Ovary (tissue), 9 donors: Measurements from ENCODE around the gene ANKS1B. TPM values are rescaled to one million over a fixed set of nuclear protein-coding genes. Genes with fewer than 3 reads are reported as not detected.

Experiments used
- DNase-seq, 5 donors: peaks; one replicate each; pipeline ENCODE4 v3.0.0-alpha.2; 2019 to 2020
- H3K27ac ChIP-seq, 2 donors: fragments of 200-600 bp; one replicate each; pipeline versions ENCODE4 v1.5.1 to v1.8.0; 2019 to 2022
- H3K27me3 ChIP-seq: fragments of 200-600 bp; one replicate; pipeline ENCODE4 v1.8.0; 2022
- H3K36me3 ChIP-seq: fragments of 200-600 bp; sonication (generic); one replicate; pipeline ENCODE4 v1.5.1; 2019
- H3K4me1 ChIP-seq: one replicate; pipeline ENCODE4 v1.8.1; 2013; ENCODE audit warnings: mild to moderate bottlenecking, moderate library complexity; ENCODE audit not compliant: insufficient read depth
- H3K4me3 ChIP-seq: fragments of 200-600 bp; sonication (generic); one replicate; pipeline ENCODE4 v1.5.1; 2017
- H3K9me3 ChIP-seq, 2 donors: fragments of 200-600 bp in 1 of 2; sonication (generic) in 1 of 2; one replicate each; pipeline versions ENCODE4 v1.5.1 to v1.8.1; 2013 to 2019; ENCODE audit warnings: mild to moderate bottlenecking in 1 of 2, moderate library complexity in 1 of 2
- EP300 ChIP-seq: sonication (generic); formaldehyde crosslinking; IDR thresholded peaks from one replicate; pipeline ENCODE4 v1.6.1; 2017; ENCODE audit warnings: antibody characterized with exemption
- POLR2A ChIP-seq: fragments of 450-650 bp; IDR thresholded peaks from one replicate; pipeline ENCODE4 v1.6.1; 2017; ENCODE audit warnings: antibody characterized with exemption, mild to moderate bottlenecking, moderate library complexity
- WGBS, 3 donors: extraction: QIAGEN DNeasy Blood & Tissue Kit in 1 of 3; methylation state at CpG; one replicate each; pipeline versions ENCODE4 v1.1.5 to v1.1.7; 2013 to 2017; 5-methylcytosine and 5-hydroxymethylcytosine counted together
- intact Hi-C, 4 donors: fragments of 100-400 bp; cut with DNase I; formaldehyde crosslinking; loops; one replicate each; pipeline versions ENCODE4 v1.11.0 to v1.15.1; 2022 to 2023
- polyA plus RNA-seq, 2 donors: library from polyadenylated mRNA; stranded (reverse); fragments of 200-250 nt in 1 of 2; fragments of 350-450 nt in 1 of 2; fragmentation: Illumina TruSeq in 1 of 2; extraction: RNeasy Lipid Tissue Mini Kit (QIAGEN cat#74804) in 1 of 2; gene quantifications; one replicate each; pipeline ENCODE4 v1.2.3, GENCODE V29; 2013 to 2014
- total RNA-seq, 7 donors: library from RNA; depleted of rRNA in 2 of 7; stranded (reverse); fragments of >200 nt in 2 of 7; fragmentation: NEBNext Ultra II Directional in 3 of 7; extraction: Animal tissue kit (Norgen Biotek cat#: 25700) in 3 of 7; gene quantifications; one replicate each; pipeline versions ENCODE4 v1.1.0 to v1.2.4, GENCODE V29; 2016 to 2023
- TF ChIP-seq, protein P1 (sequence below), 3 donors: fragments of 450-650 bp in 2 of 3; fragments of 200-600 bp in 1 of 3; IDR thresholded peaks; one replicate each; pipeline versions ENCODE4 v1.5.1 to v1.8.0; 2016 to 2022; ENCODE audit warnings: antibody characterized with exemption in 3 of 3, mild to moderate bottlenecking in 1 of 3
- donor health status: DM: no; HTN: no; CAD: no; lungs with moderate emphysema.
- donor health status: DM: no; HTN: no; CAD: no.
- donor health status: Bipolar disorder and iron deficiency.
- donor health status: DM: yes; HTN: yes; CAD: no.
- donor health status: DM: no; HTN: no; CAD: no.
- donor health status: DM: yes; HTN: yes; CAD: no.

ANKS1B gene
- total and polyA plus RNA-seq, 9 donors = 0.80 to 34.9 (median 7.7) TPM

DNA sequence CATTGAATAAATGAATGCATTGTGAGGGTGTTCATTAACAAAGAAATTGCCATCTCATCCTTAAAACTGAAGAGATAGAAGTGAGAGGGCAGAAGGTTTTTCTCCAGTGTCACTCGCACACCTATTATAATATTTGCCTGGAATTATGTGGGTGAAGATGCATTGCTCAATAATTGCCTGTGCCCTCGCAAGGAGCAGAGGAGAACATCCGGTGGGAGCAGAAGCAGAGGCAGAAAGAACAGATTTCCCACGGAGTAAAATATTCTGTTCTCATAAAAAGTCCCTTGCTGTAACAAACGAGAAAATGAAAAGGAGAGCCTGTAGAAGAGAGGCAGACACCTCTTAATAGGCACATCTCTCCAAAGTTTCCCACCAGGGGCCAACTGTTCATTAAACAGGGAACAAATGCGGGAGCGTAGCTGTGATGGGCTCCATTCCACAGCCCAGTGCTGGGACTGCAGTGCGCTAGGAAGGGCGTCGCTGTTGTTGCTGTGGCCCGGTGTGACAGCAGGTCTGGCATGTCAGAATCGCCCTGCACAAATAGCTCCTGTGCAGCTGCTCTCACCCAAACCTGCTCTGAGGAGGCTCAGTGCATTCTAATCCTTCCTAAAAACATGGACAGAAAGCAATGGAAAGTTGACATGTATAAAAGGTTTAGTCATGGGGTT, 979.8 kb downstream of the ANKS1B start:
- no peak for DNase-seq
- intact Hi-C loops = no loop called here
- H3K27me3 ChIP-seq = no peaks in the 10 kb centered on the region
- H3K4me1 ChIP-seq = no peaks in the 10 kb centered on the region
- H3K27ac ChIP-seq = no peak overlapping the region
- H3K36me3 ChIP-seq = no peaks in the 10 kb centered on the region
- 88 to 90% (median 90%) methylated on average over 12 of the region's 12 CpGs for WGBS, 3 donors
- TF ChIP-seq POLR2A (no peak), EP300 (no peak)
- TF ChIP-seq, protein P1, sequence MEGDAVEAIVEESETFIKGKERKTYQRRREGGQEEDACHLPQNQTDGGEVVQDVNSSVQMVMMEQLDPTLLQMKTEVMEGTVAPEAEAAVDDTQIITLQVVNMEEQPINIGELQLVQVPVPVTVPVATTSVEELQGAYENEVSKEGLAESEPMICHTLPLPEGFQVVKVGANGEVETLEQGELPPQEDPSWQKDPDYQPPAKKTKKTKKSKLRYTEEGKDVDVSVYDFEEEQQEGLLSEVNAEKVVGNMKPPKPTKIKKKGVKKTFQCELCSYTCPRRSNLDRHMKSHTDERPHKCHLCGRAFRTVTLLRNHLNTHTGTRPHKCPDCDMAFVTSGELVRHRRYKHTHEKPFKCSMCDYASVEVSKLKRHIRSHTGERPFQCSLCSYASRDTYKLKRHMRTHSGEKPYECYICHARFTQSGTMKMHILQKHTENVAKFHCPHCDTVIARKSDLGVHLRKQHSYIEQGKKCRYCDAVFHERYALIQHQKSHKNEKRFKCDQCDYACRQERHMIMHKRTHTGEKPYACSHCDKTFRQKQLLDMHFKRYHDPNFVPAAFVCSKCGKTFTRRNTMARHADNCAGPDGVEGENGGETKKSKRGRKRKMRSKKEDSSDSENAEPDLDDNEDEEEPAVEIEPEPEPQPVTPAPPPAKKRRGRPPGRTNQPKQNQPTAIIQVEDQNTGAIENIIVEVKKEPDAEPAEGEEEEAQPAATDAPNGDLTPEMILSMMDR (IDR thresholded peaks at IDR 0.05) = no peak
- no peaks in the 10 kb centered on the region for H3K9me3 ChIP-seq
- no peak overlapping the region for H3K4me3 ChIP-seq

DNA sequence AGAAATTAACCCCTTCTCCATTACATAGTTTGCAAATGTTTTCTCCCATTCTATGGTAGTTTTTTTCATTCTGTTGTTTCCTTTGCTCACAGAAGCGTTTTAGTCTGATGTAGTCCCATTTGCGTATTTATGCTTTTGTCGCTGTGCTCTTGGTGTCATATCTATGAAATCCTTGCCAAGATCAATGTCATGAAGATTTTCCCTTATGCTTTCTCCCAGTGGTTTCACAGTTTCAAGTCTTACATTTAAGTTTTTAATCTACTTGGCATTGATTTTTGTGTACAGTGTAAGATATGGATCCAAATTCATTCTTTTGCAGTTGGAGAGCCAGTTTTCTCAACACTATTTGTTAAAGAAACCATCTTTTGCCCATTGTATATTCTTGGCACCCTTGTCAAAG, 982.0 kb downstream of the ANKS1B start:
- DNase-seq = no peak
- no peak overlapping the region for H3K4me3 ChIP-seq
- TF ChIP-seq POLR2A (no peak), EP300 (no peak)
- TF ChIP-seq, protein P1 (IDR thresholded peaks at IDR 0.05) = no peak
- no peaks in the 10 kb centered on the region for H3K4me1 ChIP-seq
- H3K36me3 ChIP-seq = no peaks in the 10 kb centered on the region
- H3K27me3 ChIP-seq = no peaks in the 10 kb centered on the region
- intact Hi-C loops = no loop called here
- no peaks in the 10 kb centered on the region for H3K9me3 ChIP-seq
- H3K27ac ChIP-seq = no peak overlapping the region
- 90 to 96% (median 92%) methylated on average over 3 of the region's 3 CpGs for WGBS, 3 donors

DNA sequence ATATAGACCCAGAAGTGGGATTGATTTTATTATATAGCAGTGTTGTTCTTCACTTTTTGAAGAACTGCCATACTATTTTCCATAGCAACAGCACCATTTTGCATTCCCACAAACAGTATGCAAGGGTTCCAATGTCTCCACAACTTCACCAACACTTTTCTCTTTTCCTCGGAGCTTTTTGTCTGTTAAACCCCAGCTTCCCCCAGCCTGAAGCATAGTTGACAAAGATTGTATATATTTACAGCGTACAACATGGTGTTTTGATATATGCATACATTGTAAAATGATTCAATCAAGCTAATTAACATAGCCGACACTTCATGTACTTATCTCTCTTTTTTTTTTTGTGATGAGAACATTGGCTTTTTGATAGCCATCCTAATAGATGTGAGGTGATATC, 982.6 kb downstream of the ANKS1B start:
- H3K4me3 ChIP-seq = no peak overlapping the region
- H3K9me3 ChIP-seq = no peaks in the 10 kb centered on the region
- H3K27me3 ChIP-seq = no peaks in the 10 kb centered on the region
- no peaks in the 10 kb centered on the region for H3K4me1 ChIP-seq
- H3K36me3 ChIP-seq = no peaks in the 10 kb centered on the region
- H3K27ac ChIP-seq = no peak overlapping the region
- WGBS, 3 donors = 90 to 94% (median 94%) methylated on average over 3 of the region's 3 CpGs
- TF ChIP-seq, protein P1 (IDR thresholded peaks at IDR 0.05) = no peak
- no peak for TF ChIP-seq EP300
- TF ChIP-seq POLR2A = no peak
- intact Hi-C loops = no loop called here
- DNase-seq = no peak

DNA sequence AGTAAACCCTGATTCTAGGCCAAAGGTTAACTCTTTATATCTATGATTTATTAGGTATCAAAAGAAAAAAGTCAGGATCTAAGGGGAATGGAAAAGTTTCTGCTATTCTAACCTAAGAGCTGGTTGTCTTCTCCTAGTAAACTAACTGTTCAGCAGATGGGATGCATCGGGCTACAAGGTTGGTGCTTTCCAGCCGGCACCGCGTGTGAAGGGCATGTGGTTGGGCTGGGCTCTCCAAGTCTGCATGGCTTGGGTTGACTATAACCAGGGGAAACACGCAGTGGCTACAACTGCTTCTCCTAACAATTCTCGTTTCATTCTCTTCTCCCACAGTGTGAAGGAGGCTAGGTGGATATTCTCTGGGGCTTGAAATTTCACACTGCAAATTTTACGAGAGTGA, 985.2 kb downstream of the ANKS1B start:
- no peaks in the 10 kb centered on the region for H3K9me3 ChIP-seq
- WGBS, 3 donors = 39 to 58% (median 50%) methylated on average over 7 of the region's 7 CpGs
- TF ChIP-seq POLR2A = no peak
- no peak for TF ChIP-seq EP300
- TF ChIP-seq, protein P1 (IDR thresholded peaks at IDR 0.05) = no peak
- no peaks in the 10 kb centered on the region for H3K4me1 ChIP-seq
- no peak overlapping the region for H3K27ac ChIP-seq
- intact Hi-C loops = loop anchor here in 2 of 4 donors (10.0 kb wide), 3 partner anchors 275 to 435 kb away; no protein-coding TSS in a partner anchor
- no peaks in the 10 kb centered on the region for H3K27me3 ChIP-seq
- no peaks in the 10 kb centered on the region for H3K36me3 ChIP-seq
- no peak overlapping the region for H3K4me3 ChIP-seq
- DNase-seq = no peak
